K562 (cell line): ENCODE data around the gene STARD6. TPM values are rescaled to one million over a fixed set of nuclear protein-coding genes. Genes with fewer than 3 reads are reported as not detected.

Source experiments
- ATAC-seq: fragments of 200-7000 bp; cut with Tn5 transposase; 3 replicates; pipeline ENCODE4 v1.9.1; 2020; ENCODE audit warnings: moderate library complexity
- BruUV-seq: library from RNA; stranded (reverse); fragments of 400-500 nt; replicated peaks from 2 replicates; lab custom pipeline; 2021; lab: Mats Ljungman, UMichigan
- CTCF ChIA-PET: fragments of 300-600 bp; formaldehyde crosslinking; extraction: SDS; loops from one replicate; lab custom pipeline; 2021; ENCODE audit warnings: low intra/inter-chr PET ratio; lab: Yijun Ruan, JAX
- POLR2A ChIA-PET: fragments of 300-600, 350-650 bp; sonication (Branson Sonifier 250); formaldehyde crosslinking; extraction: SDS; loops from one replicate; lab custom pipeline; 2021; ENCODE audit warnings: antibody characterized with exemption, inconsistent platforms; lab: Yijun Ruan, JAX
- DNase-seq, 4 experiments: peaks; one replicate each; pipeline versions ENCODE4 v3.0.0 to v3.0.0-alpha.2; 2011 to 2018; ENCODE audit warnings: low spot score in 3 of 4, mixed read lengths in 3 of 4; ENCODE audit errors: extremely low read depth in 1 of 4
- FAIRE-seq: peaks from 2 replicates; lab custom pipeline; 2011; peaks lifted over from hg19 to GRCh38; lab: Jason Lieb, UNC
- H2AFZ ChIP-seq: 2 replicates; pipeline ENCODE4 v1.6.0; 2011; ENCODE audit warnings: low read depth, low read length, control low read depth, inconsistent platforms
- H3K27ac ChIP-seq: fragments of 200-600 bp; 3 replicates; pipeline ENCODE4 v1.8.0; 2011; ENCODE audit warnings: low read depth, mild to moderate bottlenecking, control low read depth, inconsistent platforms, low read length, moderate library complexity, mixed read lengths; ENCODE audit errors: extremely low read depth
- H3K27me3 ChIP-seq, 2 experiments: fragments of 300-600 bp in 1 of 2; 2 replicates in 1 of 2; 3 replicates in 1 of 2; pipeline versions ENCODE4 v1.6.0 to v1.8.0; 2011; ENCODE audit warnings: inconsistent platforms in 2 of 2, low read length in 2 of 2, mild to moderate bottlenecking in 1 of 2, mixed read lengths in 1 of 2, moderate library complexity in 1 of 2; ENCODE audit not compliant: control insufficient read depth in 2 of 2, insufficient read depth in 2 of 2
- H3K36me3 ChIP-seq: fragments of 300-600 bp; 3 replicates; pipeline ENCODE4 v1.8.0; 2011; ENCODE audit warnings: mild to moderate bottlenecking, low read length, inconsistent platforms; ENCODE audit not compliant: control insufficient read depth, insufficient read depth
- H3K4me1 ChIP-seq, 2 experiments: fragments of 200-600 bp in 1 of 2; replicated peaks in 1 of 2; 2 replicates in 1 of 2; 3 replicates in 1 of 2; pipeline versions ENCODE4 v1.5.1 to v1.8.0; 2011; ENCODE audit warnings: inconsistent platforms in 2 of 2, low read length in 2 of 2, mild to moderate bottlenecking in 1 of 2, mixed read lengths in 1 of 2, moderate library complexity in 1 of 2; ENCODE audit not compliant: control insufficient read depth in 2 of 2, insufficient read depth in 2 of 2
- H3K4me2 ChIP-seq: 2 replicates; pipeline ENCODE4 v1.6.1; 2011; ENCODE audit warnings: low read length, control low read depth, inconsistent platforms, mixed read lengths; ENCODE audit not compliant: insufficient read depth
- H3K4me3 ChIP-seq: fragments of 200-600 bp; sonication (generic), shearing (Covaris generic); 2 replicates; pipeline ENCODE4 v1.5.1; 2016; ENCODE audit warnings: control low read depth, inconsistent platforms
- H3K79me2 ChIP-seq: fragments of 200-600 bp; 3 replicates; pipeline ENCODE4 v1.8.0; 2011; ENCODE audit warnings: low read length, inconsistent platforms; ENCODE audit not compliant: control insufficient read depth, insufficient read depth
- H3K9ac ChIP-seq, 2 experiments: 2 replicates each; pipeline versions ENCODE4 v1.6.0 to v1.6.1; 2011; ENCODE audit warnings: low read depth in 2 of 2, low read length in 2 of 2, control low read depth in 1 of 2, inconsistent platforms in 1 of 2, mild to moderate bottlenecking in 1 of 2, mixed read lengths in 1 of 2; ENCODE audit not compliant: insufficient read depth in 1 of 2
- H3K9me1 ChIP-seq: one replicate; pipeline ENCODE4 v1.6.0; 2011; ENCODE audit warnings: inconsistent platforms, mild to moderate bottlenecking, low read length, moderate library complexity; ENCODE audit not compliant: control insufficient read depth, insufficient read depth
- H3K9me3 ChIP-seq: replicated peaks from 2 replicates; pipeline ENCODE4 v1.5.1; 2011; ENCODE audit warnings: low read depth, low read length, inconsistent platforms; ENCODE audit not compliant: control insufficient read depth, insufficient read depth
- H4K20me1 ChIP-seq: replicated peaks from 2 replicates; pipeline ENCODE4 v1.6.1; 2011; ENCODE audit warnings: low read length, inconsistent platforms, mixed read lengths; ENCODE audit not compliant: control insufficient read depth, insufficient read depth
- ASH1L ChIP-seq: fragments of 450-650 bp; IDR thresholded peaks from 2 replicates; pipeline ENCODE4 v1.6.1; 2018; ENCODE audit warnings: borderline replicate concordance, mild to moderate bottlenecking, low read depth; ENCODE audit not compliant: partially characterized antibody
- C11orf30 ChIP-seq: fragments of 450-650 bp; IDR thresholded peaks from 2 replicates; pipeline ENCODE4 v1.6.1; 2016; ENCODE audit warnings: low read depth, mild to moderate bottlenecking
- GATAD2A ChIP-seq: fragments of 450-650 bp; IDR thresholded peaks from 2 replicates; pipeline ENCODE4 v1.6.1; 2017
- HLTF ChIP-seq: fragments of 450-650 bp; IDR thresholded peaks from 2 replicates; pipeline ENCODE4 v1.6.1; 2016
- KLF6 ChIP-seq: fragments of 250-450 bp; sonication (Bioruptor Pico); IDR thresholded peaks from 2 replicates; pipeline ENCODE4 v1.4.0; 2020; ENCODE audit warnings: mild to moderate bottlenecking, moderate library complexity, borderline replicate concordance
- ZNF644 ChIP-seq: fragments of 200-800 bp; sonication (Bioruptor generic); IDR thresholded peaks from 2 replicates; pipeline ENCODE4 v1.6.1; 2016; ENCODE audit warnings: low read depth, missing genetic modification characterization, missing compliant biosample characterization
- ZNF764 ChIP-seq: fragments of 250-450 bp; sonication (Bioruptor Pico); IDR thresholded peaks from 2 replicates; pipeline ENCODE4 v1.4.0; 2020; ENCODE audit warnings: low read depth, mild to moderate bottlenecking, moderate library complexity
- WGBS: fragments of 100-300 bp; shearing (Covaris generic); methylation state at CpG from one replicate; pipeline ENCODE4 v1.1.6; 2016; ENCODE audit warnings: low coverage, mixed read lengths; ENCODE audit not compliant: insufficient coverage; ENCODE audit errors: missing lambda C conversion rate; 5-methylcytosine and 5-hydroxymethylcytosine counted together
- in situ Hi-C: fragments of 300-500 bp; cut with MboI; formaldehyde crosslinking; loops from 4 replicates; pipeline ENCODE4 v1.15.0; 2018; ENCODE audit warnings: inconsistent platforms, mixed read lengths
- intact Hi-C: fragments of 100-400 bp; cut with micrococcal nuclease; formaldehyde crosslinking; loops from 2 replicates; pipeline ENCODE4 v1.14.2; 2022
- polyA plus RNA-seq, 8 experiments: library from polyadenylated mRNA; depleted of rRNA in 4 of 8; stranded (reverse) in 5 of 8; unstranded in 3 of 8; fragments of >200 nt; fragmentation: Nextera tagmentation in 2 of 8; fragmentation: Illumina TruSeq in 1 of 8; extraction: Ambion mirVana in 2 of 8; extraction: Trizol in 1 of 8; gene quantifications; 2 replicates each; pipeline versions ENCODE4 v1.2.1 to v1.2.3, GENCODE V29; 2011 to 2014; ENCODE audit warnings: inconsistent platforms in 1 of 8, missing spikeins in 1 of 8
- total RNA-seq, 7 experiments: library from RNA; depleted of rRNA in 6 of 7; stranded (reverse); fragments of >200 nt in 6 of 7; fragmentation: Illumina TruSeq in 2 of 7; extraction: Trizol in 2 of 7; gene quantifications; 2 replicates each; pipeline versions ENCODE4 v1.2.1 to v1.2.3, GENCODE V29; 2011 to 2021; ENCODE audit warnings: low replicate concordance in 1 of 7
- TF ChIP-seq, protein P1 (sequence below): fragments of 450-650 bp; IDR thresholded peaks from 2 replicates; pipeline ENCODE4 v1.6.1; 2017; ENCODE audit warnings: antibody characterized with exemption, mild to moderate bottlenecking

The STARD6 gene
- total and polyA plus RNA-seq, 9 of the 15 experiments (the other 6 are each of a cell fraction or from before 2014, with no cell fraction given) = 0.11 to 0.15 TPM; not detected in 7

DNA sequence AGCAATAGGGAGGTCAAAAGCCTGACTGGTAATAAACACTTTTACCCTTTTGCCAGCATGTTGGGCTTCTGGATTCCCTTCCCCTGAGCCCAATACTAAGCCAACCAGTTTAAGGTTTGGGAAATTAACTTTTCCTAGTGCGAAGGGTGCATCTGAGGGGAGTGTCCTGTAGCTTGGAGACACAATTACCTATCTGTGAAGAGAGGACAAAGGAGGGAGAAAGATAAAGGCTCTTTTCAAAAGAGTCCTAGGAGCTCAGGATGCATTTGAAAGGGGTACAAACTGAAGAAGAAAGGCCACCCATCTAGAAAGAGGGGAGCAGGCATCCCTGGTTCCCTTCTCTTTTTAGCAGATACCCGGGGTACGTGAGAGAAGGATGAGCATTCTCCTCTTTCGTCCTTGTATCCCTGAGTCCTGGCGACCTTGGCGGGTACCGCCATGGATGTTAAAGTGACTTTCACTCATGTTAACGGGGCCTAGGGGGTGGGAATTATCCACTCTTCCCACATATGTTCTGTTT lies 25.1 kb upstream of the STARD6 start:
- Histone ChIP-seq H3K27me3 (no peaks in the 10 kb centered on the region), H4K20me1 (no peaks in the 10 kb centered on the region), H3K36me3 (0 out of 3 replicates have a peak, but pooled peaks cover 5% of the 10 kb centered on the region), H3K9ac (no peak overlapping the region), H3K4me1 (peaks cover 0 to 3% of the 10 kb centered on the region in 2 experiments; a peak in 1 of 5 replicates), H3K9me1 (no peaks in the 10 kb centered on the region), H3K79me2 (no peaks in the 10 kb centered on the region), H3K9me3 (0 out of 2 replicates have a peak, but pooled peaks cover 2% of the 10 kb centered on the region), H3K4me3 (no peak overlapping the region), H3K27ac (no peak overlapping the region), H2AFZ (no peak overlapping the region), H3K4me2 (no peak overlapping the region)
- BruUV-seq = no TSS peak
- WGBS = 90% methylated on average over 8 of the region's 8 CpGs
- FAIRE-seq (no peak), DNase-seq (no peak), ATAC-seq (no peak)
- no peak for TF ChIP-seq ZNF764 (CRISPR knock-in tag)
- TF ChIP-seq ASH1L = no peak
- no peak for TF ChIP-seq GATAD2A
- in situ Hi-C loops = no loop called here
- intact Hi-C loops = no loop called here
- POLR2A ChIA-PET = interaction anchor here (1.6 kb wide), 1 partner anchor 9 kb away, joined by 4 read pairs; no protein-coding TSS in a partner anchor
- CTCF ChIA-PET = no interaction called here

DNA sequence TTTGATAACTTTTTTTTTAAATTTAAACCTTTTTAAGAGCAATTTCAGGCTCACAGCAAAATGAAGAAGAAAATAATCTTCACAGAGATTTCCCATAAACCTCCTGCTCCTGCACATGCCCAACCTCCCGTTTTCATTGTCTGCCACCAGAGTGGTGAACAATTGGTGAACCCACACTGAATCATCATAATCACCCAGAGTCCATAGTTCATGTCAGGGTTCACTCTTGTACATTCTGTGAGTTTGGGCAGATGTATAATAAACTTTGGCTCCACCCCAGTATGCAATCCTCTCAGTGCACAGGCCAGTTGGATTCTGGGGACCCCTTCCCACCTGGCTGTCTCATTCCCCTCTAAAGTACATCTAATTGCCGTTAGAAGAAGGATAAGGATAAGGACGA lies 24.4 kb upstream of the STARD6 start:
- WGBS = 76% methylated on average over 3 of the region's 3 CpGs
- intact Hi-C loops = no loop called here
- CTCF ChIA-PET = no interaction called here
- POLR2A ChIA-PET = interaction anchor here (1.6 kb wide), 1 partner anchor 10 kb away, joined by 4 read pairs; no protein-coding TSS in a partner anchor
- H3K27ac ChIP-seq = no peak overlapping the region
- H3K36me3 ChIP-seq = 0 out of 3 replicates have a peak, but pooled peaks cover 5% of the 10 kb centered on the region
- BruUV-seq = no TSS peak
- FAIRE-seq = no peak
- H3K4me1 ChIP-seq = no peaks in the 10 kb centered on the region
- H3K79me2 ChIP-seq = no peaks in the 10 kb centered on the region
- H3K4me2 ChIP-seq = no peak overlapping the region
- no peaks in the 10 kb centered on the region for H3K9me3 ChIP-seq
- TF ChIP-seq HLTF = no peak
- TF ChIP-seq KLF6 (CRISPR knock-in tag) = no peak
- no peak for TF ChIP-seq ZNF644 (tag)
- TF ChIP-seq, protein P1, sequence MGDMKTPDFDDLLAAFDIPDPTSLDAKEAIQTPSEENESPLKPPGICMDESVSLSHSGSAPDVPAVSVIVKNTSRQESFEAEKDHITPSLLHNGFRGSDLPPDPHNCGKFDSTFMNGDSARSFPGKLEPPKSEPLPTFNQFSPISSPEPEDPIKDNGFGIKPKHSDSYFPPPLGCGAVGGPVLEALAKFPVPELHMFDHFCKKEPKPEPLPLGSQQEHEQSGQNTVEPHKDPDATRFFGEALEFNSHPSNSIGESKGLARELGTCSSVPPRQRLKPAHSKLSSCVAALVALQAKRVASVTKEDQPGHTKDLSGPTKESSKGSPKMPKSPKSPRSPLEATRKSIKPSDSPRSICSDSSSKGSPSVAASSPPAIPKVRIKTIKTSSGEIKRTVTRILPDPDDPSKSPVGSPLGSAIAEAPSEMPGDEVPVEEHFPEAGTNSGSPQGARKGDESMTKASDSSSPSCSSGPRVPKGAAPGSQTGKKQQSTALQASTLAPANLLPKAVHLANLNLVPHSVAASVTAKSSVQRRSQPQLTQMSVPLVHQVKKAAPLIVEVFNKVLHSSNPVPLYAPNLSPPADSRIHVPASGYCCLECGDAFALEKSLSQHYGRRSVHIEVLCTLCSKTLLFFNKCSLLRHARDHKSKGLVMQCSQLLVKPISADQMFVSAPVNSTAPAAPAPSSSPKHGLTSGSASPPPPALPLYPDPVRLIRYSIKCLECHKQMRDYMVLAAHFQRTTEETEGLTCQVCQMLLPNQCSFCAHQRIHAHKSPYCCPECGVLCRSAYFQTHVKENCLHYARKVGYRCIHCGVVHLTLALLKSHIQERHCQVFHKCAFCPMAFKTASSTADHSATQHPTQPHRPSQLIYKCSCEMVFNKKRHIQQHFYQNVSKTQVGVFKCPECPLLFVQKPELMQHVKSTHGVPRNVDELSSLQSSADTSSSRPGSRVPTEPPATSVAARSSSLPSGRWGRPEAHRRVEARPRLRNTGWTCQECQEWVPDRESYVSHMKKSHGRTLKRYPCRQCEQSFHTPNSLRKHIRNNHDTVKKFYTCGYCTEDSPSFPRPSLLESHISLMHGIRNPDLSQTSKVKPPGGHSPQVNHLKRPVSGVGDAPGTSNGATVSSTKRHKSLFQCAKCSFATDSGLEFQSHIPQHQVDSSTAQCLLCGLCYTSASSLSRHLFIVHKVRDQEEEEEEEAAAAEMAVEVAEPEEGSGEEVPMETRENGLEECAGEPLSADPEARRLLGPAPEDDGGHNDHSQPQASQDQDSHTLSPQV = no peak
- no peak for TF ChIP-seq C11orf30
- H3K9me1 ChIP-seq = no peaks in the 10 kb centered on the region
- no peak for ATAC-seq
- H3K4me3 ChIP-seq = no peak overlapping the region
- H3K9ac ChIP-seq = no peak overlapping the region
- in situ Hi-C loops = no loop called here
- H3K27me3 ChIP-seq = no peaks in the 10 kb centered on the region
- no peak overlapping the region for H2AFZ ChIP-seq
- DNase-seq = no peak
- H4K20me1 ChIP-seq = no peaks in the 10 kb centered on the region
